ENCODE data around the gene ACSS3.

The ACSS3 gene

DNA sequence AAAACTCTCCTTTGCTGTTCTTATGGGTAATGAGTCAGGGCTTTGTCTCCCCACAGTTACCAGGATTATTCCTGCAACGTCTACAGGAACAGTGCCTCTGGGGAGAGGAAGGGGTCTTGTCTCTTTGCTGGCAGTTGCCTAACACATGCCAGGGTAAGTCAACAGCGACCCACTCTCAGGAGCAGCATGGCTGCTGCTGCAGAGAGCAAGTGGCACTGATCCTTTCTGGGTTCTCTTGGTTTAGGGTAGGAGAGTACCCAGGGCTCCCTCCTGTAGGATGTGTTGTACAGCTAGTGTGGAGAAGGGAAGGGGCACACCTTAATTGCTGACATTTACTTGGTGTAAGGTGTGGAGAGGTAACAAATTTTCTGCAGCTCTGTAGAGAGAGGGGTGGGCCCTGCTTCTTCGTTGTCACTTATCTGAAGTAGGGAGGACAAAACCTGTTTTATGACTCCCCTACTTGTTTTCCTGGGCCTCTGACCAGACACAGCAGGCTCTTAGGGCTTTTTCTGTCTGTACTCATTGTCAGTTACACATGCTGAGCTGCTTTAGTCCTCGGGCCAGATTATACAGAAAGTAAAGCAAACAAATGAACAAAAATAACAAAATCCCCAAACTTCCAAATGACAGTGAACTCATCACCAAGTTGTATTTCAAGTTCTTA lies 168.2 kb downstream of the ACSS3 start:
- TF ChIP-seq FOXP2 (optimal IDR thresholded peaks at IDR 0.05; ENCODE audit: borderline replicate concordance, extremely low read depth, extremely low read length, insufficient read depth) (no peak), SIN3A (IDR thresholded peaks at IDR 0.05; ENCODE audit: borderline replicate concordance, insufficient read depth, low read length) (no peak), POLR2AphosphoS5 (IDR thresholded peaks at IDR 0.05; ENCODE audit: low read depth, low read length) (no peak), TAF1 (IDR thresholded peaks at IDR 0.05; ENCODE audit: borderline replicate concordance, insufficient read depth, low read length) (no peak)
- TF ChIP-seq, protein P1, sequence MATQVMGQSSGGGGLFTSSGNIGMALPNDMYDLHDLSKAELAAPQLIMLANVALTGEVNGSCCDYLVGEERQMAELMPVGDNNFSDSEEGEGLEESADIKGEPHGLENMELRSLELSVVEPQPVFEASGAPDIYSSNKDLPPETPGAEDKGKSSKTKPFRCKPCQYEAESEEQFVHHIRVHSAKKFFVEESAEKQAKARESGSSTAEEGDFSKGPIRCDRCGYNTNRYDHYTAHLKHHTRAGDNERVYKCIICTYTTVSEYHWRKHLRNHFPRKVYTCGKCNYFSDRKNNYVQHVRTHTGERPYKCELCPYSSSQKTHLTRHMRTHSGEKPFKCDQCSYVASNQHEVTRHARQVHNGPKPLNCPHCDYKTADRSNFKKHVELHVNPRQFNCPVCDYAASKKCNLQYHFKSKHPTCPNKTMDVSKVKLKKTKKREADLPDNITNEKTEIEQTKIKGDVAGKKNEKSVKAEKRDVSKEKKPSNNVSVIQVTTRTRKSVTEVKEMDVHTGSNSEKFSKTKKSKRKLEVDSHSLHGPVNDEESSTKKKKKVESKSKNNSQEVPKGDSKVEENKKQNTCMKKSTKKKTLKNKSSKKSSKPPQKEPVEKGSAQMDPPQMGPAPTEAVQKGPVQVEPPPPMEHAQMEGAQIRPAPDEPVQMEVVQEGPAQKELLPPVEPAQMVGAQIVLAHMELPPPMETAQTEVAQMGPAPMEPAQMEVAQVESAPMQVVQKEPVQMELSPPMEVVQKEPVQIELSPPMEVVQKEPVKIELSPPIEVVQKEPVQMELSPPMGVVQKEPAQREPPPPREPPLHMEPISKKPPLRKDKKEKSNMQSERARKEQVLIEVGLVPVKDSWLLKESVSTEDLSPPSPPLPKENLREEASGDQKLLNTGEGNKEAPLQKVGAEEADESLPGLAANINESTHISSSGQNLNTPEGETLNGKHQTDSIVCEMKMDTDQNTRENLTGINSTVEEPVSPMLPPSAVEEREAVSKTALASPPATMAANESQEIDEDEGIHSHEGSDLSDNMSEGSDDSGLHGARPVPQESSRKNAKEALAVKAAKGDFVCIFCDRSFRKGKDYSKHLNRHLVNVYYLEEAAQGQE (IDR thresholded peaks at IDR 0.05; ENCODE audit: insufficient read depth in 1 of 2, low read depth in 2 of 2, low read length in 2 of 2): no peak

DNA sequence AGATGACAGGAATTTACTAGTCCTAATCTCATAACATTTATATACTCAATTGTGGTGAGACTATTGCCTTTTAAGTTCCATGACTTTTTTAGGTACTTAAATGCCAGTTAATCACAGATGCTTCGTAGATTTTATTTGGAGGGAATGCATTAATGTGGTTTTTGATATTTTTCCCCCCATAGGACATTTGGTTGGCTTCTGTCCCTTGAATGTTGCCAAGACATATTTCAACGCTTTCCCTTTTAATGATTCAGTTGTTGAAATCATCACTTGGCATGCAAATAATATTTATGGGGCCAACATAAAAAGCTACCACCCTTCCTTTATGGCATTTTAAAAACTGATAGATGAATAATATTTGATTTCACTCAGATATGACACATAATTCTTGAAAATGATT lies 172.1 kb downstream of the ACSS3 start:
- TF ChIP-seq, protein P1 (IDR thresholded peaks at IDR 0.05; ENCODE audit: insufficient read depth in 1 of 2, low read depth in 2 of 2, low read length in 2 of 2): no peak
- TF ChIP-seq SIN3A (IDR thresholded peaks at IDR 0.05; ENCODE audit: borderline replicate concordance, insufficient read depth, low read length): no peak
- no peak for TF ChIP-seq FOXP2 (optimal IDR thresholded peaks at IDR 0.05; ENCODE audit: borderline replicate concordance, extremely low read depth, extremely low read length, insufficient read depth)

DNA sequence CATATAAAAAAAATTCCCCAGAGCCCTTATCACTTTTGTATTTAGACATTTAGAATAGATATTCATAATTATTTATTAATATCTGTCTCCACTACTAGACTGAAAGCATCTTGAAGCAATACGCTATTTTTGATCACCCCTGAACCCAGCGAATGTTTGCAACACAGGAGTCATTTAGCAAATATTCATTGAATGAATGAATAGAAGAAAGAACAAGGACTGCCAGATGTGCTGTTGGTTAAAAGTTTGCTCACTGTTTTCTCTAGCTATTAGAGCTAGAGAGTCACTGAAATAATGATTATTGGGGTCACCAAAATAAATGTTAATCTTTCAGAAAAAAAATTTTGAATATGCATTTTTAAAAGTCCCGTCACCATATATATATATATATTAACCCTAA lies 174.3 kb downstream of the ACSS3 start:
- TF ChIP-seq SIN3A (IDR thresholded peaks at IDR 0.05; ENCODE audit: borderline replicate concordance, insufficient read depth, low read length) (no peak), TAF1 (IDR thresholded peaks at IDR 0.05; ENCODE audit: borderline replicate concordance, insufficient read depth, low read length) (no peak), POLR2AphosphoS5 (IDR thresholded peaks at IDR 0.05; ENCODE audit: low read depth, low read length) (no peak), FOXP2 (optimal IDR thresholded peaks at IDR 0.05; ENCODE audit: borderline replicate concordance, extremely low read depth, extremely low read length, insufficient read depth) (no peak)
- TF ChIP-seq, protein P1 (IDR thresholded peaks at IDR 0.05; ENCODE audit: insufficient read depth in 1 of 2, low read depth in 2 of 2, low read length in 2 of 2): no peak

DNA sequence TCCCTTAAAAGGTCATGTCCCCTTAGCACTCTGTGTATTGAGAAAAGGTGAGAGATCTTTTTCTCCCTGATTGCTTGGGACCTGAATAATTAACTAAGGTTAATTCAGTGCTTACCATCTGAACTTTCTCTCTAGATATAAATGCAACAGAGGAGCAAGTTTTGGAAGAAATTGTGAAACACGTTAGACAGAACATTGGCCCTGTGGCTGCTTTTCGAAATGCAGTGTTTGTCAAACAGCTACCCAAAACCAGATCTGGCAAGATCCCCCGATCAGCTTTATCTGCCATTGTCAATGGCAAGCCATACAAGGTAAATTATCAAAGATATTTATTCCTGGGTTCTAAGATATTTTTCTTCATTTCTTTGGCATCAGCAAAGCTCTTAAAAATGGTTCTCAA lies 175.5 kb downstream of the ACSS3 start:
- TF ChIP-seq TAF1 (IDR thresholded peaks at IDR 0.05; ENCODE audit: borderline replicate concordance, insufficient read depth, low read length): no peak
- TF ChIP-seq SIN3A (IDR thresholded peaks at IDR 0.05; ENCODE audit: borderline replicate concordance, insufficient read depth, low read length): no peak
- no peak for TF ChIP-seq FOXP2 (optimal IDR thresholded peaks at IDR 0.05; ENCODE audit: borderline replicate concordance, extremely low read depth, extremely low read length, insufficient read depth)
- TF ChIP-seq, protein P1 (IDR thresholded peaks at IDR 0.05; ENCODE audit: insufficient read depth in 1 of 2, low read depth in 2 of 2, low read length in 2 of 2): no peak
- TF ChIP-seq POLR2AphosphoS5 (IDR thresholded peaks at IDR 0.05; ENCODE audit: low read depth, low read length): no peak

DNA sequence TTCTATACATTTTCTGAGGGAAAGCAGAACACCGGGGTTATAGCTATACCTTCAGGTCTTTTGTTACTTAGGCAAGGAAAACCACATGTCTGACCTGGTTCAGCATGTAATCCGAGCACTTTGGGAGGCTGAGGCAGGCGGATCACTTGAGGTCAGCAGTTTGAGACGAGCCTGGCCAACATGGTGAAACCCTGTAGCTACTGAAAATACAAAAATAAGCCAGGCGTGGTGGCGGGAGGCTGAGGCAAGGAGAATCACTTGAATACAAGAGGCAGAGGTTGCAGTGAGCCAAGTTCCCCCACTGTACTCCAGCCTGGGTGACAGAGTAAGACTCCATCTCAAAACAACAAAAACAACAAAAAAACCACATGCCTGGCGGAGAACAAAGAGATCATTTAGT lies 177.6 kb downstream of the ACSS3 start:
- TF ChIP-seq, protein P1 (IDR thresholded peaks at IDR 0.05; ENCODE audit: insufficient read depth in 1 of 2, low read depth in 2 of 2, low read length in 2 of 2): no peak
- TF ChIP-seq POLR2AphosphoS5 (IDR thresholded peaks at IDR 0.05; ENCODE audit: low read depth, low read length) (no peak), TAF1 (IDR thresholded peaks at IDR 0.05; ENCODE audit: borderline replicate concordance, insufficient read depth, low read length) (no peak), SIN3A (IDR thresholded peaks at IDR 0.05; ENCODE audit: borderline replicate concordance, insufficient read depth, low read length) (no peak), FOXP2 (optimal IDR thresholded peaks at IDR 0.05; ENCODE audit: borderline replicate concordance, extremely low read depth, extremely low read length, insufficient read depth) (no peak)

Data from PFSK-1 (cell line).